ENCODE measurements around the gene ACTR3.

The ACTR3 gene

DNA sequence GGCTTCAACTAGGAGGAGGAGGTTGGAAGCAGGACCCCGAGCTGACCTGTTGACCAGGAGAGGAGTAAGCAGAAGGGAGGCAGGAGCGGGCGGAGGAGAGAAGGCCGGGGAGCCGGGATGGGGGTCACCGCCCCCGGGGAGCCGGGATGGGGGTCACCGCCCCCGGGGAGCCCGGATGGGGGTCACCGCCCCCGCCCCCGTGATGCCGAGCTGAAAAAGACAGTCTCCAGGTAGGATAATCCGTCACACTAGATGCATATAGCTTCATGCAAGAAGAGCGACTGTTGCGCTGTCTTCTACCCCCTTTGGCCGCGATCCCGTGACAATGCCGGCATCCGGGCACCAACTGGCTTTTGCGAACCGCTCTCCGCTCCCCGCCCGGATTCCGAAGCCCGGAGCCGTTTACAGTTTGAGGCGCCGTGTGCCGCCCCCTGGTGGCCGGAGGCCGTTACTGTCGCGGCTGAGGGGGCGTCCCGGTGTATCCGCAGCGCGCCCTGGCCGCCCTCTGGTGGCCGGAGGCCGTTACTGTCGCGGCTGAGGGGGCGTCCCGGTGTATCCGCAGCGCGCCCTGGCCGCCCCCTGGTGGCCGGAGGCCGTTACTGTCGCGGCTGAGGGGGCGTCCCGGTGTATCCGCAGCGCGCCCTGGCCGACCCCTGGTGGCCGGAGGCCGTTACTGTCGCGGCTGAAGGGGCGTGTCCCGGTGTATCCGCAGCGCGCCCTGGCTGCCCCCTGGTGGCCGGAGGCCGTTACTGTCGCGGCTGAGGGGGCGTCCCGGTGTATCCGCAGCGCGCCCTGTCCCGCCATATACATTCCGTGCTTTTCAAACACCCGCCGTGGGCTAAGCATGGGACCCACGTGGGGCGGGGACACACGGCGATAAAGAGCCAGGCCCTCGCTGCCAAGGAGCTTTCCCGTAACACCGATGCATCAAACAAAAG lies 89.6 kb downstream of the ACTR3 start:
- no peaks in the 10 kb centered on the region for H3K27me3 ChIP-seq (ENCODE audit: insufficient read depth, poor library complexity, severe bottlenecking)
- no peak overlapping the region for H3K4me3 ChIP-seq (replicated peaks; ENCODE audit: insufficient read depth, low read length)
- TF ChIP-seq SPI1 (IDR thresholded peaks at IDR 0.05; ENCODE audit: borderline replicate concordance, low read depth): no peak
- no peak for TF ChIP-seq POLR2AphosphoS5 (IDR thresholded peaks at IDR 0.05; ENCODE audit: low read depth)
- no peak for DNase-seq (ENCODE audit: low read depth in 1 of 2, low spot score in 1 of 2)
- H3K27ac ChIP-seq (replicated peaks): no peak overlapping the region

DNA sequence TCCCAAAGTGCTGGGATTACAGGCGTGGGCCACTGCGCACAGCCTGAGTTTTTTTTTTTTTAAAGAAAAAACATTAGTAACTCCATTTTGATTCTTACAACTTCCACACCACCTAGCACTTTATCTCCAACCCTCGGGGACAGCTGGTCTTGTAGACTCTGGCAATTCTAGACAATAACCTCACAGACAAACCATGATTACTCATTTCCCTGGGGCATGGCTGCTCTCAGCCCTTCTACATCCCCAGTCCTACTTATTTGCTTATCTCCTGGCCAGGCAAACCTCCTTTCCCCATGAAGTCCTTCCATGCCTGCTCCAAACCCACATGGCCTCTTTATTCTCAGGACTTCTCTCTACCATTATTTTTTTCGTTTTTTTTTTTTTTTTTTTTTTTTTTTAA lies 91.1 kb downstream of the ACTR3 start:
- TF ChIP-seq, protein P1, sequence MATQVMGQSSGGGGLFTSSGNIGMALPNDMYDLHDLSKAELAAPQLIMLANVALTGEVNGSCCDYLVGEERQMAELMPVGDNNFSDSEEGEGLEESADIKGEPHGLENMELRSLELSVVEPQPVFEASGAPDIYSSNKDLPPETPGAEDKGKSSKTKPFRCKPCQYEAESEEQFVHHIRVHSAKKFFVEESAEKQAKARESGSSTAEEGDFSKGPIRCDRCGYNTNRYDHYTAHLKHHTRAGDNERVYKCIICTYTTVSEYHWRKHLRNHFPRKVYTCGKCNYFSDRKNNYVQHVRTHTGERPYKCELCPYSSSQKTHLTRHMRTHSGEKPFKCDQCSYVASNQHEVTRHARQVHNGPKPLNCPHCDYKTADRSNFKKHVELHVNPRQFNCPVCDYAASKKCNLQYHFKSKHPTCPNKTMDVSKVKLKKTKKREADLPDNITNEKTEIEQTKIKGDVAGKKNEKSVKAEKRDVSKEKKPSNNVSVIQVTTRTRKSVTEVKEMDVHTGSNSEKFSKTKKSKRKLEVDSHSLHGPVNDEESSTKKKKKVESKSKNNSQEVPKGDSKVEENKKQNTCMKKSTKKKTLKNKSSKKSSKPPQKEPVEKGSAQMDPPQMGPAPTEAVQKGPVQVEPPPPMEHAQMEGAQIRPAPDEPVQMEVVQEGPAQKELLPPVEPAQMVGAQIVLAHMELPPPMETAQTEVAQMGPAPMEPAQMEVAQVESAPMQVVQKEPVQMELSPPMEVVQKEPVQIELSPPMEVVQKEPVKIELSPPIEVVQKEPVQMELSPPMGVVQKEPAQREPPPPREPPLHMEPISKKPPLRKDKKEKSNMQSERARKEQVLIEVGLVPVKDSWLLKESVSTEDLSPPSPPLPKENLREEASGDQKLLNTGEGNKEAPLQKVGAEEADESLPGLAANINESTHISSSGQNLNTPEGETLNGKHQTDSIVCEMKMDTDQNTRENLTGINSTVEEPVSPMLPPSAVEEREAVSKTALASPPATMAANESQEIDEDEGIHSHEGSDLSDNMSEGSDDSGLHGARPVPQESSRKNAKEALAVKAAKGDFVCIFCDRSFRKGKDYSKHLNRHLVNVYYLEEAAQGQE (IDR thresholded peaks at IDR 0.05; ENCODE audit: insufficient replicate concordance, low read depth): no peak
- TF ChIP-seq, protein P2, sequence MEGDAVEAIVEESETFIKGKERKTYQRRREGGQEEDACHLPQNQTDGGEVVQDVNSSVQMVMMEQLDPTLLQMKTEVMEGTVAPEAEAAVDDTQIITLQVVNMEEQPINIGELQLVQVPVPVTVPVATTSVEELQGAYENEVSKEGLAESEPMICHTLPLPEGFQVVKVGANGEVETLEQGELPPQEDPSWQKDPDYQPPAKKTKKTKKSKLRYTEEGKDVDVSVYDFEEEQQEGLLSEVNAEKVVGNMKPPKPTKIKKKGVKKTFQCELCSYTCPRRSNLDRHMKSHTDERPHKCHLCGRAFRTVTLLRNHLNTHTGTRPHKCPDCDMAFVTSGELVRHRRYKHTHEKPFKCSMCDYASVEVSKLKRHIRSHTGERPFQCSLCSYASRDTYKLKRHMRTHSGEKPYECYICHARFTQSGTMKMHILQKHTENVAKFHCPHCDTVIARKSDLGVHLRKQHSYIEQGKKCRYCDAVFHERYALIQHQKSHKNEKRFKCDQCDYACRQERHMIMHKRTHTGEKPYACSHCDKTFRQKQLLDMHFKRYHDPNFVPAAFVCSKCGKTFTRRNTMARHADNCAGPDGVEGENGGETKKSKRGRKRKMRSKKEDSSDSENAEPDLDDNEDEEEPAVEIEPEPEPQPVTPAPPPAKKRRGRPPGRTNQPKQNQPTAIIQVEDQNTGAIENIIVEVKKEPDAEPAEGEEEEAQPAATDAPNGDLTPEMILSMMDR (IDR thresholded peaks at IDR 0.05; ENCODE audit: insufficient read depth, low read length): no peak
- TF ChIP-seq GABPA (IDR thresholded peaks at IDR 0.05; ENCODE audit: low read depth) (no peak), POLR2AphosphoS5 (IDR thresholded peaks at IDR 0.05; ENCODE audit: low read depth) (no peak), SPI1 (IDR thresholded peaks at IDR 0.05; ENCODE audit: borderline replicate concordance, low read depth) (no peak)
- DNase-seq (ENCODE audit: low read depth in 1 of 2, low spot score in 1 of 2): no peak
- no peak overlapping the region for H3K27ac ChIP-seq (replicated peaks)

DNA sequence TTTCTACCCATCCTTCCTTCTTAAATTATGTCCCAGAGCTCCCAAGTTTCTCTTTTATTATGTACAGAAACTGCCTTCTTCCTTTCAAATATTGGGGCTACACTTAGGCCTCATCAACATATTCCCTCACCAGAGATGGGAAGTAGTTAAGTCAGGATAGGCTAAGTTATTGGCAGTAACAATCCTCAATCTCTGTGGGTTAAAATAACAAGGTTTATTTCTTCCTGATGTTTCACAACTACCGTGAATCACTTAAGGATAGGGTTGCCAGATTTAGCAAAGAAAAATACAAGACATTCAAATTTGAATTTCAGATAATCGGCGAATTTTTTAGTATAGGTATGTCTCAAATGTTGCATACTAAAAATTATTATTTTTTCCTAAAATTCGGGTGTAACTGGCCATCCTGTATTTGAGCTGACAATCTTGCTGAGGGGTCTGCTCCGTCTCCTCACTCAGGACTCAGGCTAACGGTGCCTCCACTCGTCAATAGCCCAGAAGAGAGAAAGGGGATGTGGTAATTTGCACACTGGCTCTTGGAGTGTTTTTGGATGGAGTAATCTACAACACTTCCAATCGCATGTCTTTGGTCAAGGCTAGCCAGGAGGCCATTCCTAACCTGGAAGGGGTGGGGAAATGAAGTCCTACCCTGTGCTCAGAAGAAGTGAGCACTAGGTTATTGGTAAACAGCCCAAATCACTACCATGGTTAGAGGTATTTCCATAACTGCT lies 91.7 kb downstream of the ACTR3 start:
- H3K4me3 ChIP-seq (replicated peaks; ENCODE audit: insufficient read depth, low read length): no peak overlapping the region
- TF ChIP-seq POLR2AphosphoS5 (IDR thresholded peaks at IDR 0.05; ENCODE audit: low read depth): no peak
- TF ChIP-seq, protein P1 (IDR thresholded peaks at IDR 0.05; ENCODE audit: insufficient replicate concordance, low read depth): no peak
- no peak for TF ChIP-seq SPI1 (IDR thresholded peaks at IDR 0.05; ENCODE audit: borderline replicate concordance, low read depth)
- TF ChIP-seq, protein P2 (IDR thresholded peaks at IDR 0.05; ENCODE audit: insufficient read depth, low read length): no peak
- no peak for TF ChIP-seq GABPA (IDR thresholded peaks at IDR 0.05; ENCODE audit: low read depth)
- DNase-seq (ENCODE audit: low read depth in 1 of 2, low spot score in 1 of 2): no peak
- H3K27me3 ChIP-seq (ENCODE audit: insufficient read depth, poor library complexity, severe bottlenecking): no peaks in the 10 kb centered on the region
- no peak overlapping the region for H3K27ac ChIP-seq (replicated peaks)

More for the DNA sequence above, 91.1 kb downstream of the ACTR3 start:
- H3K4me3 ChIP-seq (replicated peaks; ENCODE audit: insufficient read depth, low read length): no peak overlapping the region
- no peaks in the 10 kb centered on the region for H3K27me3 ChIP-seq (ENCODE audit: insufficient read depth, poor library complexity, severe bottlenecking)

Measured in HL-60 (cell line).